GM20431 (cell line): ENCODE results near the gene KATNAL1.

Source experiments
- in situ Hi-C: fragments of 300-500 bp; cut with MseI, MboI; formaldehyde crosslinking; loops from one replicate; pipeline ENCODE4 v1.15.0; 2020; ENCODE audit warnings: low sequenced_read_pairs; ENCODE audit not compliant: unreplicated experiment

Gene KATNAL1

GRCh38 chr13:30307194-30307970 is at the start of gene KATNAL1:
Gene KATNAL1 (minus strand): TSS chr13:30307551. CDS start chr13:30283777, 23,774 bp downstream.
- in situ Hi-C loops = no loop called here

- in situ Hi-C loops = no loop called here
Observed at GRCh38 chr13:30355839-30356238, 48.5 kb upstream of the KATNAL1 start.

- in situ Hi-C loops = no loop called here
Observed at GRCh38 chr13:30355384-30355699, 48.0 kb upstream of the KATNAL1 start.

GRCh38 chr13:30354493-30355383 is 47.4 kb upstream of the KATNAL1 start:
- in situ Hi-C loops = no loop called here

- in situ Hi-C loops = no loop called here
Observed at GRCh38 chr13:30353471-30354215, 46.3 kb upstream of the KATNAL1 start.

- in situ Hi-C loops = no loop called here
Observed at GRCh38 chr13:30353060-30353459, 45.7 kb upstream of the KATNAL1 start.

GRCh38 chr13:30352121-30352520 is 44.8 kb upstream of the KATNAL1 start:
- in situ Hi-C loops = no loop called here

GRCh38 chr13:30346789-30347167 is 39.4 kb upstream of the KATNAL1 start:
- in situ Hi-C loops = loop anchor here (25.0 kb wide), 1 partner anchor 209 kb away; no protein-coding TSS in a partner anchor

- in situ Hi-C loops = loop anchor here (25.0 kb wide), 1 partner anchor 209 kb away; no protein-coding TSS in a partner anchor
Observed at GRCh38 chr13:30346153-30346788, 38.9 kb upstream of the KATNAL1 start.

- in situ Hi-C loops = loop anchor here (25.0 kb wide), 1 partner anchor 208 kb away; no protein-coding TSS in a partner anchor
Observed at GRCh38 chr13:30345426-30346100, 38.2 kb upstream of the KATNAL1 start.

- in situ Hi-C loops = loop anchor here (25.0 kb wide), 1 partner anchor 205 kb away; no protein-coding TSS in a partner anchor
Observed at GRCh38 chr13:30341815-30342570, 34.6 kb upstream of the KATNAL1 start.

- in situ Hi-C loops = loop anchor here (25.0 kb wide), 1 partner anchor 203 kb away; no protein-coding TSS in a partner anchor
Observed at GRCh38 chr13:30340331-30341250, 33.2 kb upstream of the KATNAL1 start.

GRCh38 chr13:30339738-30340330 is 32.5 kb upstream of the KATNAL1 start:
- in situ Hi-C loops = loop anchor here (25.0 kb wide), 1 partner anchor 203 kb away; no protein-coding TSS in a partner anchor

GRCh38 chr13:30338952-30339351 is 31.6 kb upstream of the KATNAL1 start:
- in situ Hi-C loops = loop anchor here (25.0 kb wide), 1 partner anchor 202 kb away; no protein-coding TSS in a partner anchor

GRCh38 chr13:30338331-30338851 is 31.0 kb upstream of the KATNAL1 start:
- in situ Hi-C loops = loop anchor here (25.0 kb wide), 1 partner anchor 201 kb away; no protein-coding TSS in a partner anchor

GRCh38 chr13:30337061-30337610 is 29.8 kb upstream of the KATNAL1 start:
- in situ Hi-C loops = loop anchor here (25.0 kb wide), 1 partner anchor 200 kb away; no protein-coding TSS in a partner anchor
